Stimulated activated CD4-positive, alpha-beta T cell treated with anti-CD3 and anti-CD28 coated beads, Interleukin-1b, Interleukin-23, amount 100 ng/mL, for 48 hours (primary cell): ENCODE data around the gene RLF.

ENCODE experiments used
- DNase-seq: peaks from one replicate; pipeline ENCODE4 v3.0.0-alpha.2; 2020

The RLF gene

DNA sequence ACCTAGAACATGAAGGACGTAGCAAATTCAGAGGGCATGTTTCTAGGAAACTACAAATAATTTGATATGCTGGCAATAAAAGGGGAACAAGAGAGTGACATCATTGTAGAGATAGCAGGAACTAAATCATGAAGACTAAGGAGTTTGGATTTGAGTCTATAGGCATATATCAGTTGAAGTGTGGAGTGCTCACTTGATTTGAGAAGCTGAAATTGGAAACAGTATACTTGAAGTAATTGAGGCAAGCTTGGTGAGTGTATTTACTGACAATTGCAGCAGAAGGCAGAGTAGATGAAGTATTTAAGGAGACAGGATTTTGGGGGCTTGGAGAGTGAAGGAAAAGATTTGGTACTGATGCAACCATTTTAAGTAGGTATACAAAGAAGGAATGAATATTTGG, 80.2 kb downstream of the RLF start:
- no peak for DNase-seq

DNA sequence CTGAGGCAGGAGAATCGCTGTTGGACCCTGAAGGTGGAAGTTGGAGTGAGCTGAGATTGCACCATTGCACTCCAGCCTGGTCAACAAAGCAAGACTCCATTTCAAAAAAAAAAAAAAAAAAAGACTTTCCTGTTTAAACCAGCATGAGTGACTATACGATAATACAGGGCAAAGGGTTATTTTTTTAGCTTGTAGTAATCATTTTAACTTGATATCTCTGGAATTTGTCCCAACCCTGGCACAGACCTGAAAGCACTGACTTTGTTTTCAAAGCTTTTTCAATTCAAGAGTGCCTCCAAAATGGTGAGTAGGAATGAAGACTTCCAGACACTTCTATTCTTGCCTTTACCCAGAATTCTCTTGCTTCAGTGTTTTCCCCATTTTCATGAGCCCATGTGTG, 82.2 kb downstream of the RLF start:
- no peak for DNase-seq

DNA sequence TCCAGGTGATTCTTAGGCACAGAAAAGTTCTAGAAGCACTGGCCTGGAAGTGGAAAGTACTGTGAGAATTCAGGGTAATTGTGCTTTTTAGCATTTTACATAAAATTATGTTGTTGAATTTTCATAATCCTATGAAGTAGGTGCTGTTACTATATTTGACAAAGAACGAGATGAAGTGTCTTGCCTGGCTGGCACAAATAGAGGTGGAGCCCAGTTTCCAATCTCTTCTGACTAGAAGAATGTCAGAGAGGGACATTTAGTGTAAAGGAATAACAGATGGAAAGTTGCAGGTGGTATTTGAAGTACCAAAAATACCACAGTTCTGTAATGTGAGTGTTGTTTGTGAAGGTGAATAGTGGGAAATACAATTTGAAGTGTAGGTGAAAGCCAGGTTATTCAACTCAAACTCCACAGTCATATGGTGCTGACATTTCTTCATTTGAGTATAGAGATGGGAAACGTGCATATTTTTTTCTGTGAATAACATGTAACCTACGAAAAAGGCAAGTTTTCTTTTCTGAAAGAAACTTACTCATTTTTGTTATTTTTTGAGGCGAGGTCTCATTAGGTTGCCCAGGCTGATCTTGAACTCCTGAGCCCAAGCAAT, 83.1 kb downstream of the RLF start:
- DNase-seq, result no peak

DNA sequence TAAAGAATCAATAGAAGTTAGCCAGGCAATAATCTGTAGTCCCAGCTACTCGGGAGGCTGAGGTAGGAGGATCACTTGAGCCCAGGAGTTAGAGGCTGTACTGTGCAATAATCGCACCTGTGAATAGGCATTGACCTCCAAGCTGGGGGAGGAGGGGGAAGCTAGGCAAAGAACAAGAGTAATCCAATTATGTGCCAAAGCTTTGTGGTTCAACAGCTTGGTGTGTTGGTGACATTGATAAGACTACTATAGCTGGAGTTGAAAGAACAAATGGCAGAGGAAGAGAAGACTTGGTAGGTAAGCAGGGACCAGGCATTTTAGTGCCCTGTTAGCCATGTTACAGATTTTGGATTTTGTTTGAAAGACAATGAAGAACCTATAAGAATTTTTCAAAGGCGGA, 84.5 kb downstream of the RLF start:
- no peak for DNase-seq

DNA sequence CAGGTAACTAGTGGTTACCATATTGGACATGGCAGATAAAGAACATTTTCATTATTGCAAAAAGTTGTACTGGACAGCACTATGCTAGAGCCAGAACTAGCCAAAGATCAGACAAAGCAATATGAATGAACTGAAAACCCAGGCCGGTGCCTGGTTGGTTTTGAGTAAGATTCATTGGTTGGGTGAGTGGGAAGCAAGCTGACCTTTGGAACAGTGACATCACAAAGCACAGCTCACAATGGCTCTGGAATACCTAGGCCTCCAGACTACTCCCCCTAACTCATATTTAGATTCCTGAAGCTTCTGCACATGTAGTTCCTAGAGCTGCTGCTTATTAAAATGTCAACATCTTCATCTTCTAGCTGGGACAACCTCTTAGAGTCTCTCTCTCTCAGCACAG, 86.5 kb downstream of the RLF start, which contains the start of gene TMCO2:
Gene TMCO2, plus strand, starts transcription at position 283 of the 400 bp plus-strand sequence. Its CDS starts 57 bp downstream, at position 340.
- DNase-seq, result no peak

DNA sequence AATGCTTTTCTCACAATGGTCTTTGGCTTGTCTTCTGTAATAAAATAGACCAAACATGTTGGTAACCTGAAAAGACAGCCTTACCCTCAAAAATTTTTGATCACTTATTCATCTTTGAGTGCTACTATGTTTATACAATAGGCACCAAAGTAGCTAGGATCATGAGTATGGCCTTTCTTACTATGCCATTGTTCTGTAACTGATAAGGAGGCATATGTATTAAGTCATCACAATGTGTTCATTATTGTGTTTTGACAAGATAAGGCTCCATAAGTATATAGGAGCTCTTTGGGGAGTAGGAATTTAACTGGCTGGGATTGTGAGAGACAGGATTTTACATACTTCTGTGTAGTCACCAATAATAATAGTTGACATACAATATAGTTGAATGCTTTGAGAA, 87.2 kb downstream of the RLF start:
- no peak for DNase-seq

DNA sequence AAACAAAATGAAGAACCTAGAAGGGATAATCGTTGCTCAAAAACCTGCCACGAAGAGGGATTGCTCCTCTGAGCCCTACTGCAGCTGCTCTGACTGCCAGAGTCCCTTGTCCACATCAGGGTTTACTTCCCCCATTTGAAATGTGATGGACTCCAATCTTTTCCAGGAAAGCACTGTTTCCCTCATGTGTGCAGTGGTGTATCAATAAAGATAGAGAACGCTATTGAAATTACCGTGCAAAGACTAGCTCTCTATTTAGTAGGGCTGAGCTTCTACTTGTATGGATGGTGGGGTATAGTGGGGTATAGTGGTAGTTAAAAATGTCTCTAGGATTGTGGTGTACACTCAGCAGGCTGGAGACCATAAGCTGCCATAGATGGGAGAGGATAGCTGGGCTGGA, 90.3 kb downstream of the RLF start:
- DNase-seq, result no peak

DNA sequence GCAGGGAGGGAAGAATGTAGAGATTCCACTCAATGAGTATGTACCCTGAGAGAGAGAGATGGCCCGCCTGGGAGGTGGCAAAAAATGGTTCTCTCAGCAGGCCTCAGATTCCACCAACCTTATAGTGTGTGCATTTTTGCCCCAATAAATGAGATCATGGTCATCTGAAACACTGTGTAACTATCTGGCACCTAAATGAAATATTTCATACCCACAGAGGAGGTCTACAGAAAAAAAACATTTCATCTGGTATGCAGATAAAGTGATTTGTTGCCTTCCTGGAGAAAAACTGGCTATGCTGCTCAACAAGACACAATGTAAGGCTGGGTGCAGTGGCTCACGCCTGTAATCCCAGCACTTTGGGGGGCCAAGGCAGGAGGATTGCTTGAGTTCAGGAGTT, 91.4 kb downstream of the RLF start:
- no peak for DNase-seq

DNA sequence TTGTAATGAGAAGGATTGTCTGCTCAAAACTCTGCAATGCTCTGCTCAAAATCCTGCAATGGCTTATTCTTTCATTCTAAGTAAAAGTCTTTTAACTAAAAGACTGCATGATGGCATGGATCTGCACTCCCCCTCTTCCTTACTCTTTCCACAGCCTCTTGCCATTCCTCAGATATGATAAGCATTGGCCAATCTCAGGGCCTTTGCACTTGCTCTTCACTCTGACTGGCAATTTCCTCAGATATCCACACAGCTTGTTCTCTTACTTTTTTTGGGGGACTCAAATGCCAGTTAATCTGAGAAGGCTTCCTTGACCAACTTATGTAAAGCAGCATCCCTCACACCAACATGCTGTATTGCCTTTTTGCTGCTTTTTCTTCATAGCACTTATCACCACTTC, 94.0 kb downstream of the RLF start:
- DNase-seq, result no peak

DNA sequence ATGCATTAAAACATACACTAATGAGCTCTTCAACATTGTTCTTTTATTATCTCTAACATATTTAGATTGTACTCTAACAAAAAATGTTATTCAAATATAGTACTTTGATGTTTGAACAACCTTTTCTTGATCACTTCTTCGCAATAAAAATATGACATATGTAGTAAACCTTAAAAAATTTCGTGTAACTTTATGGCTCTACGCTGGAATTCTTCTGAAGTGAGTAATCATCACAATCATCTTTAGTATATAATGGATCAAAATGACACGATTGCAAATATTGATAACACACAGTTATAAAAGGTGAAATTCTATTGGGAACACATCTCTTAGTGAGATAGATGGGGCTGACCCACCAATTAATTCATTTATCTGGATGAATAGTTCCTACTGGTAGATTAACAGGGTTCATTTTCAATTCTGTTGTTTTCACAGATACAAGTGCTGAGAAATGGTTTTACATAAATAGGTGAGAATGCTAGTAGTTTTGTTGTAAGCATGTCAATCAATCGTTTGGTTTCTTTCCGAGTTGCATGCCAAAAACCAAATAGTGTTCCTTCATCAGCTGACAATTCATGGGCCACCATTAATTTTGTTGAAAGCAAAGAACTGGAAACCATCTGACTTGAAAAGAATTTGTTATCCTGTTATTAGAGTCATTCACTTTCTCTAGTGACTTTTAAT, 95.4 kb downstream of the RLF start:
- DNase-seq, result no peak

DNA sequence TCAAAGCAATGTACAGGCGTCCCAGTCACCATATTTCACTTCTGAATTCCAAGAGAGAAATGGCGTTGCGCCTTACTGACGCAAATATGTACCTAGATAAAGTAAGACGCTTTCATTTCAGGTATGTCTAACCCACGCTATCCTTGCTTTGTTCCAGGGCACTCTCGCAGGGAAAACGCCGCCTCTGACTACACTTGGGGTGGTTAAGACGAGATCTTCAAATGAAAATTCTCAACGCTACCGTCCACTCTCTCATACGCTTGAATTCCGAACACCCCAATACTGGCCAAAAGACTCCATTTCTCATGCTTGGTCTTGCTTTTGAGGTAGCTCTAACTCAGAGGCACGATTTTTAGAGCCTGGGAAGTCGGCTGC, 96.1 kb downstream of the RLF start:
- DNase-seq, result peak; percentile 60

DNA sequence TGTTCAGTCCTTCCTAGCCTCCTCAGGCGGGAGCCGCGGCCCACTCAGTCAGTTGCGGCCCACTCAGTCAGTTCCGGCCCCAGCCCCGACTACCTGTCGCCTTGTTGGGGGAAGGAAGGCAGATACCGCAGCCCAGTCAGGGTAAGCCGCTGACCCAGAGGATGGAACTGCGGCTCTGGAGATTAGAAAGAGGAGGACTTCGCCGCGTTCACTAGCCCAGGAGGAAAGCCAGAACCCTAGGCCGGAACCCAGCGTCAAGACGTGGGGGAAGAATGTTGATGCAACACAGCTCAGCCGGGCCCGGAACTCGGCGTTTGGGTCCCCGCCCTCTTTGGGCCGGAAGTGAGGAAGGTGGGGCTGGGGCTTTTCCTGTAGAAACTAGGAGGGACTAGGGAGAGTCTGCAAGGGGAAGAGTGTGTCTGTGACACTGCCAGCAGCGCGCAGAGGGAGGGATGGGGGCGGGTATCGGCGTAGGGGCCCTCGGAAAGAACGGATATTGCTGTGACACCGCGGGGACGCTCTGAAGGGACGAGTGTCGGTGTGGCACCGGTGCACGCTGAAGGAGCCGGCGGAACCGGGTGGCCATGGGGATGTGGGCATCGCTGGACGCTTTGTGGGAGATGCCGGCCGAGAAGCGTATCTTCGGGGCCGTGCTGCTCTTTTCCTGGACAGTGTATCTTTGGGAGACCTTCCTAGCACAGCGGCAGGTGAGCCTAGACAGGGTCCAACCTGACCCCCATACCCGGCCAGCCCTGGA, 96.7 kb downstream of the RLF start, which contains the start of gene ZMPSTE24:
Gene ZMPSTE24, plus strand, starts transcription at position 549 of the 757 bp plus-strand sequence. Its CDS starts 36 bp downstream, at position 585.
- DNase-seq, result peak; percentile 98

DNA sequence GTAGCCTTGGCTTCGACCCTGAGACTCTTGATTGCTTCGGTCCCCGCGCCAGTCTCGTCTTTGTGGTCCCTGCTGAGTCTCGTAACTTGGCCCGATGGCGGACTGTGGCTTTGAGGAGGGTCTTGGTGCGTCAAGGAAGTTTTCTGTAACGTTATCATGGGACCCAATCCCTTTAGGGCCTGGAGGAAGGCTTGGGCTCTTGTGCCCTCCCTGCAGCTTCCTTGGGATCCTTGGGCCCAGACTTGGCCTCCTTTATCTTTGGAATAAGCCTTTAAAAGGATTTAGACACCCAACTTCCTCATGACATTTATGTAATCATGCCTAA, 97.2 kb downstream of the RLF start:
- no peak for DNase-seq

DNA sequence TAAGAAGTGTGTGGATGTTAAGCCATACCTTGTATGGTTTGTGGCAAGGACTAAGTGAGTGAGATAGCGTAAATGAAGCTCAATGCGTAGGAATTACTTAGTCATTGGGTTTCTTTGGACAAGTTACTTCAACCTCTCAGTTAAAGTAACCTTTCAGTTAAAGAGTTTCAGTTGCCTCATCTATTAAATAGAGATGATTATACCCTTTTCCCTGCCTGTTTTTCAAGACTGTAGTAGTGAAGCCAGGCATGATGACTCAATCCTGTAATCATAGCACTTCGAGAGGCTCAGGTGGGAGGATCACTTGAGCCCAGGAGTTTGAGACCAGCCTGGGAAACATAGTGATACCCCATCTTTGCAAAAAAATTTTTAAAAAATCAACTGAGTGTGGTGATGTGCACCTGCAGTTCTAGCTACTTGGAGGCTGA, 103.2 kb downstream of the RLF start:
- DNase-seq, result peak; percentile 42

DNA sequence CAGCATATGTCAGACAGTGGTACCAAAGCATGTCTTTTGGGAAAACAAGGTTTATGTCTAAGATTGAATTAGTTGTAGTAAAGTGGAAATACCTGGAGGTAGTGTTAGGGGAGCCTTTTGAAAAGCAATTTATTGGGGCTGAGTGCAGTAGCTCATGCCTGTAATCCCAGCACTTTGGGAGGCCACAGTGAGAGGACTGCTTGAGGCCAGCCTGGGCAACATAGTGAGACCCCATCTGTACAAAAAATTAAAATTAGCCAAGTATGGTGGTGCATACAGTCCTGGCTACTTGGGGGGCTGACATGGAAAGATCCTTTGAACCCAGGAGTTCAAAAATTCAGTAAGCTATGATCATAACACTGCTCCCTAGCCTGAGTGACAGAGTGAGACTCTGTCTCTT, 104.1 kb downstream of the RLF start:
- no peak for DNase-seq

DNA sequence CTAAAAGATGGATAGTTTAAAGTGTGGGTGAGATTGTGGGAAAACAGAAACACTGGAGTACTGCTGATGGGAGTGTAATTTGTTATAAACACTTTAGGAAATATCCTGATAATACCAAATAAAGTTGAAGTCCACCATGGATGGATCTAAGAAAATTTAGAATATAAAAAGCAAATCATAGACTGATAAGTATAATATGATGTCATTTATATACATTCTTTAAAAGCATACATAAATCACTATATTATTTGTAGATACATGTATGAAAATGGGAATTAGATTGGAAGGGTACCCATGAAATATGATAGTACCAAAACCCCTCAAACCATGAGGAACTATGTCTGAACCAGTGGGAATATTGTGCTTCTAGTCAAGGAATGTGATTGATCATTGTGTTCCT, 104.7 kb downstream of the RLF start:
- no peak for DNase-seq

DNA sequence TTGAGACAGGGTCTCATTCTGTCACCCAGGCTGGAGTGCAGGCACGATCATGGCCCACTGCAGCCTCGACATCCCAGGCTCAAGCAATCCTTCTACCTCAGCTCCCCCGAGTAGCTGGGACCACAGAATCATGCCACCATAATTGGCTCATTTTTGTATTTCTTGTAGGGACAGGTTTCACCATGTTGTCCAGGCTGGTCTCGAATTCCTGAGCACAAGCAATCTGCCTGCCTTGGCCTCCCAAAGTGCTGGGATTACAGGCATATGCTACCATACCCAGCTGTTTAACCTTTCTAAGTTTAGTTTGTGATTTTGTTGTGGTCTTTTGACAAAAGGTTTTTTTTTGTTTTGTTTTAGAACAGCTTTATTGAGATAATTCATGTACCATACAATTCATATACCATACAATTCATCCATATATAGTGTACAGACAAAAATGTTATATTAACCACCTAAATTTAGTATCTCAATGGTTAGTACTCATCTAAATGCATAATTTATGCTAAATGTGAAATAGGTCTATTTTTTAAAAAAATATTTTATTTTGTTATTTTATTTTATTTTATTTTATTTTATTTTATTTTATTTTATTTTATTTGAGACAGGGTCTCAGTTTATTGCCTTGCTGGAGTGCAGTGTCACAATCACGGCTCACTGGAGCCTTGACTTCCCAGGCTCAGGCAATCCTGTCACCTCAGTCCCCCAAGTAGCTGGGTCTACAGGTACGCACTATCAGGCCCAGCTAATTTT, 105.8 kb downstream of the RLF start:
- no peak for DNase-seq

DNA sequence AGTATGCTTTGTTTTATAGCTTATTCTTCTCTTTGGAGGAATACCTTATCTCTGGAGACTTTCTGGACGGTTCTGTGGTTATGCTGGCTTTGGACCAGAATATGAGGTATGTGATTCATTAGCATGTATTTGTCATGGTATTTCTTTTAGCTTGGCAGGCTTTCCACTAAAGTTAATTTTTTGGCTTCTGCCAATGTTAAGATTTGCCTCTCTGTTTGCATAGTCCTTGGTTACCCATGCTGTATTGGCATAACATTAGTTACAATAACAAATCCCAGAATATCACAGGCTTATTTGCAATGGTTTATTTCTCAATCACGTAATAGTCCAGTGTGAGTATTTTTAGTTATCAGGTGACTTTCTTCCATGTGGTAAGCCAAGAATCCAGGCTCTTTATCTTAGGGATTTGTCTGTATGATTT, 106.6 kb downstream of the RLF start:
- DNase-seq, result no peak

DNA sequence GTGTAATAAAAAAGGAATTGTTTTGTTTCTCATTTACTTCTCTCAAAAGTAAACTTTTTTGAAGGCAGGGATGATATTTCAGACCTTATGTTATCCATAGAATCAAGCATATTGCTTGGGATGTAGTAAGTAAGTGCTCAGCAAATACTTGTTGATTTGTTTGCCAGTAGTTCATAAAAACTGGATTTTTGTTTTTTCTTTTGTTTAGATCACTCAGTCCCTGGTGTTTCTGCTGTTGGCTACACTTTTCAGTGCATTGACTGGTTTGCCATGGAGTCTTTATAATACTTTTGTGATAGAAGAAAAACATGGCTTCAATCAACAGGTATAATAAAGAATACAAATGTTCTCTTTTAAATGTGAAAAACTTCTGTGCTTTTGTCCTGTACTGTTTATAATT, 107.0 kb downstream of the RLF start:
- DNase-seq, result no peak

DNA sequence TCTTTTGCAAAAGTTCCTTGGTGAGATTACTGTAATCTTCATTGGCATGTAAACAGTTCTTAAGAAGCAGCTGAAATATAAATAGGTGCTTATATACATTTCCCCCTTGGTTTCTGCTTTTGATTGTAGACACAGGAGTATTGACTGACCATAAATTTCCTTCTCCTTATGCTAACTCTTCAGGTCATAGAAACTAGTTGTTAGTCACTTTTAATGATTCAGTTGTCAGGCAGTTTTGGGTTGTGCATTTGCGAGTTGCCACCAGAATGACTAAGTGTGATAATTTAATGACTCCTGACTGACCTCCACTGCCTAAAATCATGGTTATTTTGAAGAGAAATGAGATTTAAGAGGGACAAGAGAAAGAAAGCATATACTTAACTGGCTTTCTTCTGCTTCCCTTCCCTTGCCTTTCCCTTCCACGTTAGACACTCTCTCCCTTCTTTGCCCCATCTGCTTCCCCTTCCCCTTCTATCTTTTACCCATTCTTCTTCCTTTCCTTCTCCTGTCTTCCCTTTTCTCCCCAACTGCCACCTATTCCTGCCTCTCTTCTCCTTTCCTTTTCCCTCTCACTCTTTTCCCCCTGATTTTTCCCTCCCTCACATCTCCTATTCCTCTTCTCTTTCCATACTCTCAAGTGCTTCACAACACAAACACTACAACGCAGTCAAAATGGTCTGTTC, 109.1 kb downstream of the RLF start:
- DNase-seq, result peak; percentile 34

DNA sequence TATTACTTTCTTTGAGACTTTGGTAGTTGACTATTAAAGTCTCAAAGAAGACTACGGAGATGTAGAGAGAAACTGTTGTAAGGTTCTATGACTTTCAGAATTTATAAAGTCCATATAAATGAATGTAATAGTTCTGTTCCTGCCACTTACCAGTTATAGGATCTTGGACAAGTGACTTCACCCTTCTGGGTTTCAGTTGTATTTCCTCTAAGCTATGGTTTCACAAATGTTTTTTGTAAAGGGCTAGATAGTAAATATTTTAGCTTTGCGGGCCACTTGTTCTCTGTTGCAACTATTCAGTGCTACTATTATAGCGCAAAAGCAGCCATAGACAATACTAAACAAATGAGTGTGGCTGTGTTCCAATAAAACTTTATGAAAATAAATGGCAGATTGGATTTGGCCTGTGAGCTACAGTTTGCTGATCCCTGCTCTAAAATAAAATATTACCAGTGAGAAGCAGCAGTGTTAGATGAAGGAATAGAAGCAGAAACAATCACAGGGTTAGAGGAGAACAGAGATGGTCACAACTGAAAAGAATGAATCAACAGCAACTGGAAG, 111.5 kb downstream of the RLF start:
- DNase-seq, result no peak

DNA sequence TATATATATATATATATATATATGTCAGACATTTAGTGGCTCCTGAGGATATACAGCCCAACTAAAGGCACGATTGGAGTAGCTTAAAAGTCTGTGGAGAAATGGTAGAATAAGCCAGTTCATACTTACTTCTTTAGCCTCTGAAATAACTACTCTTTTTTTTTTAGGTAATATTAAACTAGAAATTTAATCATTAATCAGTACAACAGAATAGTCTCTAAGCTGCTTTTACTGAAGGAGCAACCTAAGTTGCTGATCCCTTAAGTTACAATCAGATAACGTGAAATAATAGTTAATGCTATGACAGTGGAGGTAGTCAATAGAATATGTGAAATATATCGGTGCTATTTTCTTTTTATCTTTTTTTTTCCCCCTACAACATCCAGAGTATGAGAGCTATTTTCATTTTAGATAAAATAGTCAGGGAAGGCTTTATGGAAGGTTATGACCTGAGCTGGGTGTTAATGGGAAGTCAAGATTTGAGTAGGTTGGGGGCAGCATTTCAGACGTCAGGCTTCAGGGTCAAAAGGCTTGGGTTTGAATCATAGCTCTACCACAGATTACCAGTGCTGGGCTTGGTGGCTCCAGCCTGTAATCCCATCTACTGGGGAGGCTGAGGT, 112.5 kb downstream of the RLF start:
- no peak for DNase-seq
